Measurements from ENCODE around the gene GAA. TPM values are rescaled to one million over a fixed set of nuclear protein-coding genes. Genes with fewer than 3 reads are reported as not detected.

The GAA gene
- total RNA-seq, 3 donors from 2014 or later: 40.6 to 80.3 (median 56.5) TPM

- TF ChIP-seq CTCF (IDR thresholded peaks at IDR 0.05): no peak
- TF ChIP-seq POLR2A (IDR thresholded peaks at IDR 0.05): no peak
- TF ChIP-seq POLR2AphosphoS5 (IDR thresholded peaks at IDR 0.05): no peak
- Histone ChIP-seq H3K4me1 (peaks cover 10% of the 10 kb centered on the region in 2 donors), H3K9me3 (no peaks in the 10 kb centered on the region), H3K4me3 (no peak overlapping the region), H3K27me3 (no peaks in the 10 kb centered on the region), H3K27ac (no peak overlapping the region), H3K36me3 (no peaks in the 10 kb centered on the region)
- intact Hi-C loops (cut with DNase I; ENCODE audit: low total_unique reads): no loop called here
- DNase-seq (ENCODE audit: low spot score in 2 of 2): peak in 1 of 2 donors; percentile 35
These were observed 4.4 kb downstream of the GAA start for GRCh38 chr17:80105762-80106161.

GRCh38 chr17:80106176-80106575 lies 4.8 kb downstream of the GAA start:
- H3K4me3 ChIP-seq: no peak overlapping the region
- no peaks in the 10 kb centered on the region for H3K27me3 ChIP-seq
- no peaks in the 10 kb centered on the region for H3K36me3 ChIP-seq
- no peak for DNase-seq (ENCODE audit: low spot score in 2 of 2)
- H3K27ac ChIP-seq: no peak overlapping the region
- H3K9me3 ChIP-seq: no peaks in the 10 kb centered on the region
- peaks cover 7 to 10% of the 10 kb centered on the region in 2 donors for H3K4me1 ChIP-seq
- intact Hi-C loops (cut with DNase I; ENCODE audit: low total_unique reads): no loop called here
- no peak for TF ChIP-seq CTCF (IDR thresholded peaks at IDR 0.05)
- no peak for TF ChIP-seq POLR2A (IDR thresholded peaks at IDR 0.05)
- TF ChIP-seq POLR2AphosphoS5 (IDR thresholded peaks at IDR 0.05): no peak

GRCh38 chr17:80106751-80107150 lies 5.4 kb downstream of the GAA start:
- TF ChIP-seq CTCF (IDR thresholded peaks at IDR 0.05) (no peak), POLR2A (IDR thresholded peaks at IDR 0.05) (no peak), POLR2AphosphoS5 (IDR thresholded peaks at IDR 0.05) (no peak)
- DNase-seq (ENCODE audit: low spot score in 2 of 2): peak in 1 of 2 donors; percentile 33
- Histone ChIP-seq H3K27me3 (no peaks in the 10 kb centered on the region), H3K36me3 (no peaks in the 10 kb centered on the region), H3K4me1 (peaks cover 6 to 10% of the 10 kb centered on the region in 2 donors), H3K4me3 (no peak overlapping the region), H3K27ac (no peak overlapping the region), H3K9me3 (no peaks in the 10 kb centered on the region)
- intact Hi-C loops (cut with DNase I; ENCODE audit: low total_unique reads): no loop called here

- peak in 1 of 2 donors; percentile 46 for DNase-seq (ENCODE audit: low spot score in 2 of 2)
- H3K4me3 ChIP-seq: no peak overlapping the region
- no peaks in the 10 kb centered on the region for H3K9me3 ChIP-seq
- no peak overlapping the region for H3K27ac ChIP-seq
- TF ChIP-seq POLR2A (IDR thresholded peaks at IDR 0.05): no peak
- no peak for TF ChIP-seq CTCF (IDR thresholded peaks at IDR 0.05)
- TF ChIP-seq POLR2AphosphoS5 (IDR thresholded peaks at IDR 0.05): no peak
- no peaks in the 10 kb centered on the region for H3K27me3 ChIP-seq
- no peaks in the 10 kb centered on the region for H3K36me3 ChIP-seq
- H3K4me1 ChIP-seq: peaks cover 3 to 5% of the 10 kb centered on the region in 2 donors
- intact Hi-C loops (cut with DNase I; ENCODE audit: low total_unique reads): no loop called here
These were observed 6.0 kb downstream of the GAA start for GRCh38 chr17:80107231-80108021.

All from breast epithelium (tissue), 4 donors.